ENCODE measurements around the gene SEMA7A.

- TF ChIP-seq POLR2AphosphoS5 (IDR thresholded peaks at IDR 0.05; ENCODE audit: low read depth, low read length) (no peak), REST (IDR thresholded peaks at IDR 0.05; ENCODE audit: low read depth, low read length) (no peak), EZH2phosphoT487 (IDR thresholded peaks at IDR 0.05; ENCODE audit: borderline replicate concordance, low read depth) (no peak), MAX (IDR thresholded peaks at IDR 0.05; ENCODE audit: low read depth) (no peak), FOXJ3 (CRISPR knock-in tag; IDR thresholded peaks at IDR 0.05) (no peak), TEAD4 (IDR thresholded peaks at IDR 0.05; ENCODE audit: borderline replicate concordance, insufficient read depth) (no peak)
- TF ChIP-seq, protein P1, sequence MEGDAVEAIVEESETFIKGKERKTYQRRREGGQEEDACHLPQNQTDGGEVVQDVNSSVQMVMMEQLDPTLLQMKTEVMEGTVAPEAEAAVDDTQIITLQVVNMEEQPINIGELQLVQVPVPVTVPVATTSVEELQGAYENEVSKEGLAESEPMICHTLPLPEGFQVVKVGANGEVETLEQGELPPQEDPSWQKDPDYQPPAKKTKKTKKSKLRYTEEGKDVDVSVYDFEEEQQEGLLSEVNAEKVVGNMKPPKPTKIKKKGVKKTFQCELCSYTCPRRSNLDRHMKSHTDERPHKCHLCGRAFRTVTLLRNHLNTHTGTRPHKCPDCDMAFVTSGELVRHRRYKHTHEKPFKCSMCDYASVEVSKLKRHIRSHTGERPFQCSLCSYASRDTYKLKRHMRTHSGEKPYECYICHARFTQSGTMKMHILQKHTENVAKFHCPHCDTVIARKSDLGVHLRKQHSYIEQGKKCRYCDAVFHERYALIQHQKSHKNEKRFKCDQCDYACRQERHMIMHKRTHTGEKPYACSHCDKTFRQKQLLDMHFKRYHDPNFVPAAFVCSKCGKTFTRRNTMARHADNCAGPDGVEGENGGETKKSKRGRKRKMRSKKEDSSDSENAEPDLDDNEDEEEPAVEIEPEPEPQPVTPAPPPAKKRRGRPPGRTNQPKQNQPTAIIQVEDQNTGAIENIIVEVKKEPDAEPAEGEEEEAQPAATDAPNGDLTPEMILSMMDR (IDR thresholded peaks at IDR 0.05), result no peak
- TF ChIP-seq, protein P2, sequence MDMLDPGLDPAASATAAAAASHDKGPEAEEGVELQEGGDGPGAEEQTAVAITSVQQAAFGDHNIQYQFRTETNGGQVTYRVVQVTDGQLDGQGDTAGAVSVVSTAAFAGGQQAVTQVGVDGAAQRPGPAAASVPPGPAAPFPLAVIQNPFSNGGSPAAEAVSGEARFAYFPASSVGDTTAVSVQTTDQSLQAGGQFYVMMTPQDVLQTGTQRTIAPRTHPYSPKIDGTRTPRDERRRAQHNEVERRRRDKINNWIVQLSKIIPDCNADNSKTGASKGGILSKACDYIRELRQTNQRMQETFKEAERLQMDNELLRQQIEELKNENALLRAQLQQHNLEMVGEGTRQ (IDR thresholded peaks at IDR 0.05; ENCODE audit: borderline replicate concordance, low read depth, low read length), result no peak
These were observed 50.5 kb downstream of the SEMA7A start for GRCh38 chr15:74383286-74383685.
